Measurements from ENCODE around the gene CCNB2. TPM values are rescaled to one million over a fixed set of nuclear protein-coding genes. Genes with fewer than 3 reads are reported as not detected.

CCNB2 gene
- polyA plus RNA-seq, 4 donors, result 3.4 to 48.3 (median 14.4) TPM

DNA sequence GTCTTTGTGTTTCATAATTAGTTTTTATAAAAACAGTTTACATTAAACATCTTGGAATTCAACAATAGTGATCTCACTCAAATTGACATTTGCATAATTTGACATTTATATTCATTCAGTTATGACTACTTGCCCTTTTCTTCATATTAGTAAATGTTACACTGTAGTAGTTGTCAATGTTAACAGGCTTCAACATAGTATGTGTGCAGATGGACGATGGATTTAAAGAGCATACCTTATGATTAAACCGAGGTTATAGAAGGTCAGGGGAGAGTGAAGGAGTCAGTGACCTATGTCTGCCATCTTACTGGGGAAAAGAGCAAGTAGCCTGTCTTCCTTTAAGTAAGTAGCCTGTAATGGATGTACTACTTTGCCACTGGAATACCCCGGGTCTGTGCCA lies 8.5 kb upstream of the CCNB2 start:
- H3K36me3 ChIP-seq (ENCODE audit: control insufficient read depth in 3 of 3, insufficient read depth in 2 of 3, low read depth in 1 of 3, low read length in 3 of 3), result peaks cover 7 to 20% (median 15%) of the 10 kb centered on the region in 3 donors
- H3K4me1 ChIP-seq (ENCODE audit: control insufficient read depth in 3 of 3, insufficient read depth in 2 of 3, low read depth in 1 of 3, low read length in 2 of 3), result no peaks in the 10 kb centered on the region
- no peak overlapping the region for H3K4me3 ChIP-seq (ENCODE audit: low read depth in 1 of 3, low read length in 3 of 3)
- DNase-seq (no peak), FAIRE-seq (no peak)
- 77 to 88% (median 81%) methylated on average over 3 of the region's 3 CpGs for WGBS, 3 donors
- no peaks in the 10 kb centered on the region for H3K27me3 ChIP-seq (ENCODE audit: control insufficient read depth in 3 of 3, insufficient read depth in 3 of 3, low read length in 3 of 3)
- no peaks in the 10 kb centered on the region for H3K9me3 ChIP-seq (ENCODE audit: control insufficient read depth in 2 of 2, insufficient read depth in 1 of 2, low read depth in 1 of 2, low read length in 1 of 2)
- no peak overlapping the region for H3K27ac ChIP-seq (ENCODE audit: low read depth in 1 of 3, low read length in 2 of 3)

DNA sequence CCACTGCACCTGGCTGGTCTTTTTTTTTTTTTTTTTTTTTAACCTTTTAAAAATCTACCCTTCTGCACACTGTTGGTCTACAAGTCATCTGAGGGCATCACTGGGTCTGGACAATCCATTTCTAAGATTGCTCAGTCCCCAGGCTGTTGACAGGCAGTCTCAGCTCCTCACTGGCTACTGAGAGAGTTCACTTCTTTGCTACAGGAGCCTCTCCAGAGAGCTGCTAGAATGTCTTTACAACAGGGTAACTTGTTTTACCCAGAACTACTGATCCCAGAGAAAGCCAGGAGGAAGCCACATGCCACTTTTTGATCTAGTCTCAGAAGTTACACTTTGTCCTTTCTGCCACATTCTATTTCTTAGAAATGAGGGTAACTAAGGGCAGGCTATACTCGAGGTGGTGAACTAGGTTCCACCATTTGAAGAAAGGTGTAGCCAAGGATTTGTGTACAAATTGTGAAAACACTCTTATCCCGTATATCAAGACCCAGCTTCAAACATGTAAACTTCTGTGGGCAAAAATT lies 5.7 kb upstream of the CCNB2 start:
- WGBS, 3 donors, result 47 to 62% (median 59%) methylated on average over 2 of the region's 2 CpGs
- peaks cover 3 to 10% (median 7%) of the 10 kb centered on the region in 3 donors for H3K36me3 ChIP-seq (ENCODE audit: control insufficient read depth in 3 of 3, insufficient read depth in 2 of 3, low read depth in 1 of 3, low read length in 3 of 3)
- H3K27me3 ChIP-seq (ENCODE audit: control insufficient read depth in 3 of 3, insufficient read depth in 3 of 3, low read length in 3 of 3), result no peaks in the 10 kb centered on the region
- FAIRE-seq, result no peak
- no peaks in the 10 kb centered on the region for H3K9me3 ChIP-seq (ENCODE audit: control insufficient read depth in 2 of 2, insufficient read depth in 1 of 2, low read depth in 1 of 2, low read length in 1 of 2)
- no peak overlapping the region for H3K27ac ChIP-seq (ENCODE audit: low read depth in 1 of 3, low read length in 2 of 3)
- H3K4me3 ChIP-seq (ENCODE audit: low read depth in 1 of 3, low read length in 3 of 3), result no peak overlapping the region
- no peaks in the 10 kb centered on the region for H3K4me1 ChIP-seq (ENCODE audit: control insufficient read depth in 3 of 3, insufficient read depth in 2 of 3, low read depth in 1 of 3, low read length in 2 of 3)
- no peak for DNase-seq

DNA sequence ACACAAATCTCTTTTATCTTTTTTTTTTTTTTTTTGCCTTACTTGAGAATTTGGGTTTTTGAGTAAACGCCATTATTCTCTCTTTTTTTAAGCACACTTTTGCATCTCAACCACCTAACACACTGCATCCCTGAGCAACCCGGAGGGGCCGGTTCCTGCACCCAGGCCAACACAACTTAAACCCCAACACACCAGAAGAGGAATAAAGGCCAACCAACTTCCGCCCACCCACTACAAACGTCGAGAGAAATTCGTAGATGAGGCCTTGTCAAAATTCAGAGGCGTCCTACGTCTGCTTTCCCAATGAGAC lies 389 bp upstream of the CCNB2 start:
- FAIRE-seq (no peak), DNase-seq (no peak)
- Histone ChIP-seq H3K4me3 (ENCODE audit: low read depth in 1 of 3, low read length in 3 of 3) (peak overlapping the region; percentile 56 to 91 (median 77)), H3K27me3 (ENCODE audit: control insufficient read depth in 3 of 3, insufficient read depth in 3 of 3, low read length in 3 of 3) (no peaks in the 10 kb centered on the region), H3K36me3 (ENCODE audit: control insufficient read depth in 3 of 3, insufficient read depth in 2 of 3, low read depth in 1 of 3, low read length in 3 of 3) (peaks cover 0 to 2% (median 0%) of the 10 kb centered on the region in 3 donors), H3K27ac (ENCODE audit: low read depth in 1 of 3, low read length in 2 of 3) (peak overlapping the region; percentile 32 to 75 (median 60)), H3K9me3 (ENCODE audit: control insufficient read depth in 2 of 2, insufficient read depth in 1 of 2, low read depth in 1 of 2, low read length in 1 of 2) (no peaks in the 10 kb centered on the region), H3K4me1 (ENCODE audit: control insufficient read depth in 3 of 3, insufficient read depth in 2 of 3, low read depth in 1 of 3, low read length in 2 of 3) (no peaks in the 10 kb centered on the region)
- WGBS, 3 donors, result 0 to 2% (median 1%) methylated on average over 9 of the region's 9 CpGs

DNA sequence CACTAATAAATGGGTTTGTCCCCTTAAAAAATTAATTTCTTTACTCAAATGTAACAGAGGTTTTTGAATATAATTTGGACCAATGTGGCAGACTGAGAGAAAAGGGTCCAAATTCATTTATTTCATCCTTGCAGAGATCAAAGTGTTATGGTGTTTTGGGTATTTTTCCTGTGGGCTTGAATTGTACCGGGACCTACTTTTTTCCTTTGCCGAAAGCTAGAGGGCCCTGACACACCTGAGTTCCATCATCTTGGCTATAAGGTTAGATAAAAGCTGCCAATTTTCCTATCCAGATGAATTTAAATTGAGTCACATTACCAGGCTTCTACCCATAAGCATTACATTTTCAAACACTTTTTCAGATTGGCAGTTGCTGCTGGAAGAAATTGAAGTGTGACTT lies 908 bp downstream of the CCNB2 start:
- 7 to 30% (median 29%) methylated on average over 2 of the region's 2 CpGs for WGBS, 3 donors
- Histone ChIP-seq H3K9me3 (ENCODE audit: control insufficient read depth in 2 of 2, insufficient read depth in 1 of 2, low read depth in 1 of 2, low read length in 1 of 2) (no peaks in the 10 kb centered on the region), H3K4me3 (ENCODE audit: low read depth in 1 of 3, low read length in 3 of 3) (peak overlapping the region in 2 of 3 donors; percentile 77 to 91), H3K27me3 (ENCODE audit: control insufficient read depth in 3 of 3, insufficient read depth in 3 of 3, low read length in 3 of 3) (no peaks in the 10 kb centered on the region), H3K27ac (ENCODE audit: low read depth in 1 of 3, low read length in 2 of 3) (no peak overlapping the region), H3K4me1 (ENCODE audit: control insufficient read depth in 3 of 3, insufficient read depth in 2 of 3, low read depth in 1 of 3, low read length in 2 of 3) (no peaks in the 10 kb centered on the region), H3K36me3 (ENCODE audit: control insufficient read depth in 3 of 3, insufficient read depth in 2 of 3, low read depth in 1 of 3, low read length in 3 of 3) (no peaks in the 10 kb centered on the region)
- DNase-seq (peak; percentile 16 to 18), FAIRE-seq (no peak)

DNA sequence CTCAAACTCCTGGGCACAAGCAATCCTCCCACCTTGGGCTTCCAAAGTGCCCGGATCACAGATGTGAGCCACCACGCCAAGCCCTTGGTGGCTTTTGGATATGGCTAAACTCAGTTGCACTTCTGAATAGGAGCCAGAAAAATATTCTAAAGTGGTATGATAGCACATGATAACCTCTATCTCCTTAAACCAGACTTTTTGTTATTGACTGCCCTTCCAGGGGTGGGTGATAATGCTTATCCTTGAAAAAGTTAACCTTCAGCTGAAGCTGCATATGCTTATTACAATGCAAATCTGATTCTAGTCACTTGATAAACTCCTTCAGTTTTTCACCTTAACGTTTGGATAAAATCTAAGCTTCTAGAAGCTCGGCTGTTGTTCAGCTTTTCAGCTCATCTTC lies 6.3 kb downstream of the CCNB2 start:
- H3K9me3 ChIP-seq (ENCODE audit: control insufficient read depth in 2 of 2, insufficient read depth in 1 of 2, low read depth in 1 of 2, low read length in 1 of 2), result no peaks in the 10 kb centered on the region
- H3K4me1 ChIP-seq (ENCODE audit: control insufficient read depth in 3 of 3, insufficient read depth in 2 of 3, low read depth in 1 of 3, low read length in 2 of 3), result no peaks in the 10 kb centered on the region
- H3K27me3 ChIP-seq (ENCODE audit: control insufficient read depth in 3 of 3, insufficient read depth in 3 of 3, low read length in 3 of 3), result no peaks in the 10 kb centered on the region
- no peak overlapping the region for H3K27ac ChIP-seq (ENCODE audit: low read depth in 1 of 3, low read length in 2 of 3)
- no peak overlapping the region for H3K4me3 ChIP-seq (ENCODE audit: low read depth in 1 of 3, low read length in 3 of 3)
- peaks cover 0 to 6% (median 3%) of the 10 kb centered on the region in 3 donors for H3K36me3 ChIP-seq (ENCODE audit: control insufficient read depth in 3 of 3, insufficient read depth in 2 of 3, low read depth in 1 of 3, low read length in 3 of 3)
- DNase-seq (no peak), FAIRE-seq (no peak)
- WGBS, 3 donors, result 90 to 92% (median 90%) methylated on average over 4 of the region's 4 CpGs

DNA sequence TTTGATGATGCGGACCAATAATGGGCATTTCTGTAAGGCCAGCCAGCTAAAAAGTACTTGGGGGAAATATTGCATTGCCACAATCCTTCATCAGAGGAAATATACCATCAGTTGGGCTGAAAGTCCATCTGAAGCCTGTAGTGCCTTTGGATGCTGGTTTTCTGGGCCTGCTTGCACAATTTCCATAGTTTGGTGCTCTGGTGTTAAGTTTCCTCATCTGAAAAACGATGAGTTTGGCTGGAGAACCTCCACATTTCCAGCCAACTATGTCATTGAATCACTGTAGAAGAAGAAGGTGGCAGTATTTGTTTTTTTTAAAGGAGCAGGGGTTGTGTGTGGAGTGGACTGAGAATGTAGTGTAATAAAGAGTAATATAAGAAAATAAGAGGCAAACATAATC lies 10.1 kb downstream of the CCNB2 start:
- WGBS, 3 donors, result 71 to 77% (median 73%) methylated on average over 2 of the region's 2 CpGs
- FAIRE-seq, result no peak

DNA sequence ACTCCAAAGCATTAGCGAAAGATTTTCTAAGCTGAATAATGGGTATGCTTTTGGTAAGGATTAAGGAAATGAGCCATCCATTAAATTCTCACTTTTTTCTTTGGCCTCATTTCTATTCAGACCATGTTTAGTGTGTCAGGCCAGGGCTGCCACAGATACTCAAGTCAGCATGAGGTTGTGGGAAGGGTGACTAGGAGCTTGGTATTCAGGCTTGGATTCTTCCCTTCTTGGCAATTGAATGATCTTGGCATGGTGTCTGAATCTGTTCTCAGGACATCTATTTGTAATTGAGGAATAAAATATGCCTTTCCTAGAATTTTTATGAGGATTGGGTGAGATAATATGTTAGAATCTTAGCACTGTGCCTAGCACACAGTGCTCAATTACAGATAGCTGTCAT lies 11.2 kb downstream of the CCNB2 start:
- H3K27ac ChIP-seq (ENCODE audit: low read depth in 1 of 3, low read length in 2 of 3), result no peak overlapping the region
- FAIRE-seq (no peak), DNase-seq (no peak)
- H3K4me1 ChIP-seq (ENCODE audit: control insufficient read depth in 3 of 3, insufficient read depth in 2 of 3, low read depth in 1 of 3, low read length in 2 of 3), result no peaks in the 10 kb centered on the region
- H3K9me3 ChIP-seq (ENCODE audit: control insufficient read depth in 2 of 2, insufficient read depth in 1 of 2, low read depth in 1 of 2, low read length in 1 of 2), result no peaks in the 10 kb centered on the region
- H3K27me3 ChIP-seq (ENCODE audit: control insufficient read depth in 3 of 3, insufficient read depth in 3 of 3, low read length in 3 of 3), result no peaks in the 10 kb centered on the region
- H3K36me3 ChIP-seq (ENCODE audit: control insufficient read depth in 3 of 3, insufficient read depth in 2 of 3, low read depth in 1 of 3, low read length in 3 of 3), result peaks cover 0 to 20% (median 3%) of the 10 kb centered on the region in 3 donors
- 100% methylated on average over 1 of the region's 1 CpG for WGBS, 3 donors
- no peak overlapping the region for H3K4me3 ChIP-seq (ENCODE audit: low read depth in 1 of 3, low read length in 3 of 3)

More for the DNA sequence above, 10.1 kb downstream of the CCNB2 start:
- H3K4me3 ChIP-seq (ENCODE audit: low read depth in 1 of 3, low read length in 3 of 3), result no peak overlapping the region
- H3K27me3 ChIP-seq (ENCODE audit: control insufficient read depth in 3 of 3, insufficient read depth in 3 of 3, low read length in 3 of 3), result no peaks in the 10 kb centered on the region
- no peaks in the 10 kb centered on the region for H3K4me1 ChIP-seq (ENCODE audit: control insufficient read depth in 3 of 3, insufficient read depth in 2 of 3, low read depth in 1 of 3, low read length in 2 of 3)
- DNase-seq, result no peak
- H3K27ac ChIP-seq (ENCODE audit: low read depth in 1 of 3, low read length in 2 of 3), result no peak overlapping the region
- H3K9me3 ChIP-seq (ENCODE audit: control insufficient read depth in 2 of 2, insufficient read depth in 1 of 2, low read depth in 1 of 2, low read length in 1 of 2), result no peaks in the 10 kb centered on the region
- H3K36me3 ChIP-seq (ENCODE audit: control insufficient read depth in 3 of 3, insufficient read depth in 2 of 3, low read depth in 1 of 3, low read length in 3 of 3), result peaks cover 0 to 22% (median 3%) of the 10 kb centered on the region in 3 donors

DNA sequence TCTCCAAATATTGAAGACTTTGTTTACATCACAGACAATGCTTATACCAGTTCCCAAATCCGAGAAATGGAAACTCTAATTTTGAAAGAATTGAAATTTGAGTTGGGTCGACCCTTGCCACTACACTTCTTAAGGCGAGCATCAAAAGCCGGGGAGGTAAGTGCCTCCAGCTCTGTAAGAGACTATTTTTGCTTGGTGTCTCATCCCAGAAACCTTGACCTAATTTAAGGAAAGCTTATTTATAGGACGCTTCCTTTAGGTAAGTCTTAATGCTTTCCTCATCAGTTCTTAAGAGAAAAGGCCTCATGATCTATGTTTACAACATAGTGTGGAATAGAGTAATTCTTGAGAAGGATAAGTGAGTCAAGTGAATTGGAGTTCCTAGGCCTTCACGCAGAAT lies 11.8 kb downstream of the CCNB2 start:
- peaks cover 0 to 19% (median 3%) of the 10 kb centered on the region in 3 donors for H3K36me3 ChIP-seq (ENCODE audit: control insufficient read depth in 3 of 3, insufficient read depth in 2 of 3, low read depth in 1 of 3, low read length in 3 of 3)

DNA sequence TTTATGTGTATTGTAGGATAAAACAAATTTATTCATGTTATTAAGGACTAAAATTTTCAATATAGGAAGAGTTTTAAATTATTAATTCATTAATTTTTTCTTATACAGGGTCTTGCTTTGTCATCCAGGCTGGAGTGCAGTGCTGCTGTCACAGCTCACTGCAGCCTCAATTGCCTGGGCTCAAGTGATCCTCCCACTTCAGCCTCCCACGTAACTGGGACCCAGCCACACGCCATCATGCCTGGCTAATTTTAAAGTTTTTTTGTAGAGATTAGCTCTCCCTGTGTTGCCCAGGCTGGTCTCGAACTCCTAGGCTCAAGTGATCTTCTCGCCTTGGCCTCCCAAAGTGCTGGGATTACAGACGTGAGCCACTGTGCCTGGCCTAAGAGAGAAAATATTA lies 14.7 kb downstream of the CCNB2 start:
- Histone ChIP-seq H3K27ac (ENCODE audit: low read depth in 1 of 3, low read length in 2 of 3) (no peak overlapping the region), H3K9me3 (ENCODE audit: control insufficient read depth in 2 of 2, insufficient read depth in 1 of 2, low read depth in 1 of 2, low read length in 1 of 2) (no peaks in the 10 kb centered on the region), H3K36me3 (ENCODE audit: control insufficient read depth in 3 of 3, insufficient read depth in 2 of 3, low read depth in 1 of 3, low read length in 3 of 3) (peaks cover 0 to 22% (median 3%) of the 10 kb centered on the region in 3 donors), H3K27me3 (ENCODE audit: control insufficient read depth in 3 of 3, insufficient read depth in 3 of 3, low read length in 3 of 3) (no peaks in the 10 kb centered on the region), H3K4me1 (ENCODE audit: control insufficient read depth in 3 of 3, insufficient read depth in 2 of 3, low read depth in 1 of 3, low read length in 2 of 3) (no peaks in the 10 kb centered on the region), H3K4me3 (ENCODE audit: low read depth in 1 of 3, low read length in 3 of 3) (no peak overlapping the region)
- DNase-seq (no peak), FAIRE-seq (no peak)
- WGBS, 3 donors, result 93 to 96% (median 95%) methylated on average over 5 of the region's 5 CpGs

More for the DNA sequence above, 11.8 kb downstream of the CCNB2 start:
- H3K9me3 ChIP-seq (ENCODE audit: control insufficient read depth in 2 of 2, insufficient read depth in 1 of 2, low read depth in 1 of 2, low read length in 1 of 2), result no peaks in the 10 kb centered on the region
- no peaks in the 10 kb centered on the region for H3K4me1 ChIP-seq (ENCODE audit: control insufficient read depth in 3 of 3, insufficient read depth in 2 of 3, low read depth in 1 of 3, low read length in 2 of 3)
- no peaks in the 10 kb centered on the region for H3K27me3 ChIP-seq (ENCODE audit: control insufficient read depth in 3 of 3, insufficient read depth in 3 of 3, low read length in 3 of 3)
- DNase-seq (no peak), FAIRE-seq (no peak)
- WGBS, 3 donors, result 95 to 98% (median 97%) methylated on average over 6 of the region's 6 CpGs
- H3K27ac ChIP-seq (ENCODE audit: low read depth in 1 of 3, low read length in 2 of 3), result no peak overlapping the region
- no peak overlapping the region for H3K4me3 ChIP-seq (ENCODE audit: low read depth in 1 of 3, low read length in 3 of 3)

Measured in small intestine (tissue), 7 donors.